GM19238 (cell line): ENCODE data around the gene GCKR.
"Not testable (repeated sequence)": the region's sequence is repeated elsewhere in the genome, so short reads cannot be mapped to it uniquely, and the experiment has no call there.

Source experiments
- DNase-seq: peaks from one replicate; pipeline ENCODE4 v3.0.0; 2011; ENCODE audit warnings: low spot score; ENCODE audit not compliant: insufficient read length

Gene GCKR

GRCh38 chr2:27507293-27507692, 10.7 kb downstream of the GCKR start:
- DNase-seq = no peak

- DNase-seq = no peak
These were observed 12.7 kb downstream of the GCKR start for GRCh38 chr2:27509326-27509725.

- DNase-seq = no peak
These were observed 21.6 kb downstream of the GCKR start for GRCh38 chr2:27518113-27518781.

- DNase-seq = no peak
These were observed 22.1 kb downstream of the GCKR start for GRCh38 chr2:27518782-27519113.

GRCh38 chr2:27520316-27520715, 23.7 kb downstream of the GCKR start:
- no peak for DNase-seq

- no peak for DNase-seq
These were observed 25.8 kb downstream of the GCKR start for GRCh38 chr2:27522400-27522945.

GRCh38 chr2:27527182-27527581, 30.5 kb downstream of the GCKR start:
- DNase-seq = no peak

GRCh38 chr2:27531983-27532382, 35.3 kb downstream of the GCKR start:
- no peak for DNase-seq

GRCh38 chr2:27537287-27537686, 40.6 kb downstream of the GCKR start:
- DNase-seq = no peak

GRCh38 chr2:27538839-27539450, 42.3 kb downstream of the GCKR start:
- DNase-seq = not testable (repeated sequence)

- not testable (repeated sequence) for DNase-seq
These were observed 43.0 kb downstream of the GCKR start for GRCh38 chr2:27539649-27540048.

- no peak for DNase-seq
These were observed 47.6 kb downstream of the GCKR start for GRCh38 chr2:27544143-27544821.

GRCh38 chr2:27545348-27546141, 48.9 kb downstream of the GCKR start:
- no peak for DNase-seq

- DNase-seq = no peak
These were observed 52.7 kb downstream of the GCKR start for GRCh38 chr2:27549303-27549702.

GRCh38 chr2:27551514-27551913, 54.9 kb downstream of the GCKR start:
- no peak for DNase-seq

- no peak for DNase-seq
These were observed 56.3 kb downstream of the GCKR start for GRCh38 chr2:27552941-27553340.

GRCh38 chr2:27554451-27554850, 57.8 kb downstream of the GCKR start:
- DNase-seq = not testable (repeated sequence)

GRCh38 chr2:27559228-27559627, 62.6 kb downstream of the GCKR start:
- DNase-seq = no peak

GRCh38 chr2:27561060-27561459, 64.4 kb downstream of the GCKR start:
- no peak for DNase-seq

GRCh38 chr2:27566628-27567027, 70.0 kb downstream of the GCKR start:
- no peak for DNase-seq

GRCh38 chr2:27569398-27569797, 72.8 kb downstream of the GCKR start:
- DNase-seq = no peak

- DNase-seq = no peak
These were observed 74.6 kb downstream of the GCKR start for GRCh38 chr2:27571197-27571596.
